Endothelial cell of umbilical vein (primary cell): ENCODE results near the gene CRISPLD2. TPM values are rescaled to one million over a fixed set of nuclear protein-coding genes. Genes with fewer than 3 reads are reported as not detected.

Source experiments
- BruUV-seq: library from RNA; stranded (reverse); fragments of 400-500 nt; replicated peaks from 2 replicates; lab custom pipeline; 2021; lab: Mats Ljungman, UMichigan
- CTCF ChIA-PET: fragments of 300-600, 350-600 bp; sonication (Branson Sonifier 250); formaldehyde crosslinking; loops from one replicate; lab custom pipeline; 2021; ENCODE audit warnings: antibody characterized with exemption, inconsistent platforms; lab: Charles Lee
- POLR2A ChIA-PET: fragments of 300-600, 350-600 bp; sonication (Branson Sonifier 250); formaldehyde crosslinking; loops from one replicate; lab custom pipeline; 2021; ENCODE audit warnings: antibody characterized with exemption, inconsistent platforms; lab: Charles Lee
- DNase-seq: peaks from one replicate; pipeline ENCODE4 v3.0.0-alpha.2; 2011; ENCODE audit warnings: low read depth, low spot score
- FAIRE-seq: peaks from 2 replicates; lab custom pipeline; 2011; peaks lifted over from hg19 to GRCh38; lab: Jason Lieb, UNC
- H2AFZ ChIP-seq: 2 replicates; pipeline ENCODE4 v1.6.0; 2012; ENCODE audit warnings: low read depth, low read length, control low read depth, inconsistent platforms
- H3K27ac ChIP-seq: 2 replicates; pipeline ENCODE4 v1.5.1; 2011; ENCODE audit warnings: low read depth, mild to moderate bottlenecking, control low read depth, low read length, moderate library complexity; ENCODE audit not compliant: insufficient read depth
- H3K27me3 ChIP-seq, 2 experiments: 2 replicates each; pipeline versions ENCODE4 v1.6.0 to v1.6.1; 2011; ENCODE audit warnings: low read length in 2 of 2, mixed read lengths in 1 of 2; ENCODE audit not compliant: control insufficient read depth in 2 of 2, insufficient read depth in 2 of 2
- H3K36me3 ChIP-seq, 2 experiments: 2 replicates in 1 of 2; 3 replicates in 1 of 2; pipeline ENCODE4 v1.5.1; 2011; ENCODE audit warnings: low read length in 2 of 2, mild to moderate bottlenecking in 1 of 2, moderate library complexity in 1 of 2; ENCODE audit not compliant: control insufficient read depth in 2 of 2, insufficient read depth in 2 of 2; ENCODE audit errors: extremely low read depth in 1 of 2
- H3K4me1 ChIP-seq: 3 replicates; pipeline ENCODE4 v1.5.1; 2011; ENCODE audit warnings: mild to moderate bottlenecking, low read length; ENCODE audit not compliant: control insufficient read depth, insufficient read depth; ENCODE audit errors: extremely low read depth
- H3K4me2 ChIP-seq: 2 replicates; pipeline ENCODE4 v1.6.1; 2011; ENCODE audit warnings: low read length, control low read depth, mixed read lengths; ENCODE audit not compliant: insufficient read depth
- H3K4me3 ChIP-seq, 3 experiments: fragments of 200-600 bp in 1 of 3; sonication (generic), shearing (Covaris generic) in 1 of 3; replicated peaks in 1 of 3; 2 replicates each; pipeline ENCODE4 v1.5.1; 2011 to 2016; ENCODE audit warnings: control low read depth in 3 of 3, low read length in 3 of 3, mild to moderate bottlenecking in 2 of 3, inconsistent platforms in 1 of 3, low read depth in 1 of 3, moderate library complexity in 1 of 3; ENCODE audit not compliant: insufficient read depth in 1 of 3
- H3K79me2 ChIP-seq: 2 replicates; pipeline ENCODE4 v1.6.0; 2012; ENCODE audit warnings: low read length, inconsistent platforms; ENCODE audit not compliant: control insufficient read depth, insufficient read depth
- H3K9ac ChIP-seq: replicated peaks from 2 replicates; pipeline ENCODE3; 2011; ENCODE audit warnings: low read length, control low read depth; ENCODE audit not compliant: insufficient read depth; ENCODE audit errors: extremely low read depth
- H3K9me1 ChIP-seq: replicated peaks from 3 replicates; pipeline ENCODE4 v1.6.0; 2011; ENCODE audit warnings: mild to moderate bottlenecking, low read length; ENCODE audit not compliant: control insufficient read depth, insufficient read depth; ENCODE audit errors: extremely low read depth
- H3K9me3 ChIP-seq: replicated peaks from 2 replicates; pipeline ENCODE4 v1.5.1; 2012; ENCODE audit warnings: low read length, inconsistent platforms; ENCODE audit not compliant: control insufficient read depth, insufficient read depth
- H4K20me1 ChIP-seq: replicated peaks from 2 replicates; pipeline ENCODE3; 2011; ENCODE audit warnings: mild to moderate bottlenecking, low read length; ENCODE audit not compliant: control insufficient read depth, insufficient read depth; ENCODE audit errors: extremely low read depth
- CTCF ChIP-seq, 2 donors: IDR thresholded peaks; 1 replicate in 1 of 2; 2 replicates in 1 of 2; pipeline ENCODE4 v1.5.1; 2011; ENCODE audit warnings: low read length in 2 of 2, mild to moderate bottlenecking in 2 of 2, moderate library complexity in 2 of 2, control low read depth in 1 of 2, inconsistent platforms in 1 of 2, low read depth in 1 of 2; ENCODE audit not compliant: insufficient read depth in 1 of 2; ENCODE audit errors: extremely low read depth in 1 of 2
- EZH2 ChIP-seq: IDR thresholded peaks from 2 replicates; pipeline ENCODE4 v1.6.1; 2012; ENCODE audit warnings: borderline replicate concordance, low read depth, mild to moderate bottlenecking, moderate library complexity, low read length, inconsistent platforms; ENCODE audit not compliant: severe bottlenecking
- FOS ChIP-seq: IDR thresholded peaks from 2 replicates; pipeline ENCODE4 v1.6.1; 2011; ENCODE audit warnings: mild to moderate bottlenecking, low read length, moderate library complexity, borderline replicate concordance; ENCODE audit not compliant: insufficient read depth
- GATA2 ChIP-seq: IDR thresholded peaks from 2 replicates; pipeline ENCODE4 v1.7.0; 2011; ENCODE audit warnings: low read depth, mild to moderate bottlenecking, moderate library complexity, mixed read lengths, low read length; ENCODE audit not compliant: insufficient read length, insufficient read depth
- JUN ChIP-seq: IDR thresholded peaks from 2 replicates; pipeline ENCODE4 v1.6.1; 2011; ENCODE audit warnings: borderline replicate concordance, low read depth; ENCODE audit not compliant: insufficient read length, insufficient read depth
- MYC ChIP-seq: IDR thresholded peaks from one replicate; pipeline ENCODE4 v1.6.1; 2011; ENCODE audit warnings: mild to moderate bottlenecking, low read depth, low read length
- POLR2A ChIP-seq: IDR thresholded peaks from 2 replicates; pipeline ENCODE4 v1.6.1; 2012; ENCODE audit warnings: low read depth, mild to moderate bottlenecking, control low read depth, low read length
- POLR2AphosphoS5 ChIP-seq: IDR thresholded peaks from 2 replicates; pipeline ENCODE4 v1.6.1; 2012; ENCODE audit warnings: low read depth, mild to moderate bottlenecking, control low read depth, low read length, moderate library complexity; ENCODE audit not compliant: insufficient read depth
- dilution Hi-C: fragments of 300-500 bp; cut with MboI; formaldehyde crosslinking; loops from one replicate; pipeline ENCODE4 v1.15.0; 2019; ENCODE audit warnings: low sequenced_read_pairs; ENCODE audit not compliant: extremely low pct_ligation_motif_present
- intact Hi-C: fragments of 100-400 bp; cut with micrococcal nuclease; formaldehyde crosslinking; loops from one replicate; pipeline ENCODE4 v1.10.0; 2022
- polyA plus RNA-seq, 4 experiments: library from polyadenylated mRNA; depleted of rRNA in 3 of 4; stranded (reverse) in 3 of 4; unstranded in 1 of 4; fragments of >200 nt; gene quantifications; 2 replicates each; pipeline versions ENCODE4 v1.2.1 to v1.2.3, GENCODE V29; 2011 to 2012; ENCODE audit warnings: missing spikeins in 1 of 4
- total RNA-seq: library from RNA; stranded (reverse); gene quantifications from 2 replicates; pipeline ENCODE4 v1.2.3, GENCODE V29; 2021
- TF ChIP-seq, protein P1 (sequence below): IDR thresholded peaks from 2 replicates; pipeline ENCODE4 v1.6.1; 2011; ENCODE audit not compliant: insufficient read depth, insufficient read length

The CRISPLD2 gene
- total and polyA plus RNA-seq, 2 donors (not counting 3 experiments of a cell fraction or from before 2014, with no cell fraction given), result 0.14 to 0.73 TPM

DNA sequence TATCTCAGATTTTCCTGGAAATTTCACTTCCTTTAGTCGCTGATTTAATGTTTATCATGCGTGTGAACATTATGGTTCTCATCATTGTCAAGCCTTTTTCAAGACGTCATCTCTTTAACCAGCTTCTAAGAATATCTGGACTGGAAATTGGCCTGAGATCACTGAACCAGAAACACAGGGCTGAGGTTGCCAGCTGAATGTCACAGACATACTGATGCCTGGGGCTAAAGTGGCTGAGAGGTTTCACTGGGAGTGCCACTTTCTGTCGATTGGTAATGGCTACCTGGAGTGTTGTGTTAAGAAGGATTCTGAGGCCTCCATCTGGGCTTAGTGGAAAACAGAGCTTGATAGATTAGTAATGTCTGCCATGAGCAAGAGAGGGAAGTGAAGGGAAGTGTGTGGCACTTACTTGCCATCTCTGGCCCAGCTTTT lies 54.2 kb downstream of the CRISPLD2 start:
- no peaks in the 10 kb centered on the region for H3K36me3 ChIP-seq
- BruUV-seq, result no TSS peak
- no peak overlapping the region for H3K4me3 ChIP-seq
- no peaks in the 10 kb centered on the region for H4K20me1 ChIP-seq
- no peak overlapping the region for H3K4me2 ChIP-seq
- POLR2A ChIA-PET, result no interaction called here
- no peaks in the 10 kb centered on the region for H3K9me1 ChIP-seq
- H3K9me3 ChIP-seq, result no peaks in the 10 kb centered on the region
- FAIRE-seq, result no peak
- H2AFZ ChIP-seq, result peak overlapping the region; percentile 7
- intact Hi-C loops (no loop called here), dilution Hi-C loops (no loop called here)
- no peak for DNase-seq
- TF ChIP-seq POLR2A (no peak), CTCF (IDR thresholded peaks at IDR 0.05; ENCODE audit: extremely low read depth in 1 of 2, insufficient read depth in 1 of 2, low read depth in 1 of 2, low read length in 2 of 2) (no peak), JUN (no peak), EZH2 (no peak), FOS (no peak), MYC (no peak), POLR2AphosphoS5 (no peak), GATA2 (no peak)
- TF ChIP-seq, protein P1, sequence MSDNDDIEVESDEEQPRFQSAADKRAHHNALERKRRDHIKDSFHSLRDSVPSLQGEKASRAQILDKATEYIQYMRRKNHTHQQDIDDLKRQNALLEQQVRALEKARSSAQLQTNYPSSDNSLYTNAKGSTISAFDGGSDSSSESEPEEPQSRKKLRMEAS, result no peak
- CTCF ChIA-PET, result interaction anchor here (0.5 to 1.7 kb wide), 4 partner anchors 9 to 86 kb away, joined by 3 to 6 read pairs (median 4); no protein-coding TSS in a partner anchor
- H3K9ac ChIP-seq, result no peak overlapping the region
- no peaks in the 10 kb centered on the region for H3K27me3 ChIP-seq
- H3K27ac ChIP-seq, result no peak overlapping the region
- H3K79me2 ChIP-seq, result no peaks in the 10 kb centered on the region
- no peaks in the 10 kb centered on the region for H3K4me1 ChIP-seq
